ENCODE results near the gene B3GAT2. TPM values are rescaled to one million over a fixed set of nuclear protein-coding genes. Genes with fewer than 3 reads are reported as not detected.

Gene B3GAT2
- total RNA-seq, 1 experiment from 2014 or later, result 0.05 TPM

DNA sequence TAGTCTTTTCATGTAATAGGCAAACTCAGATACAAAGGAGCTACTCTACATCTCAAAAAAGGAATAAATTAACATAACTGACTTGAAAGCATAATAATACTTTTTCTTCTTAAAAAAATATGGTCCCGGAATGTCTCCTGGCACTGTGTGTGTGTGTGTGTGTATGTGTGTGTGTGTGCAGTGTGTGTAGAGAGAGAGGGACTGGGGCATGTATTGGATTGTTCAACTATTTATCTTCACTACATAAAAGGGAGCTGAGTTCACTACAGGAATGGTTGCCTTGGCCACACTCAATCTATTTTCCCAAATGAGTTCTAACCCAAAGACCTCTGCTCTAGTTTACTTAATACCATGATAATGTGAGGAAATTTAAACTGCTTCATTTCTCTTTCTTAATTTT is 51.1 kb downstream of the B3GAT2 start:
- Histone ChIP-seq H3K27ac (ENCODE audit: low read length) (no peak overlapping the region), H3K36me3 (ENCODE audit: control insufficient read depth, insufficient read depth, low read length) (no peaks in the 10 kb centered on the region), H3K4me3 (ENCODE audit: low read depth in 2 of 2, low read length in 2 of 2) (no peak overlapping the region), H3K4me1 (ENCODE audit: control insufficient read depth, insufficient read depth, low read length) (no peaks in the 10 kb centered on the region), H3K27me3 (ENCODE audit: control insufficient read depth, insufficient read depth, low read length) (peaks cover 3% of the 10 kb centered on the region; the same call in 1 of the 2 replicates), H3K9me3 (ENCODE audit: control insufficient read depth, insufficient read depth, low read depth, low read length) (no peaks in the 10 kb centered on the region)
- ChIA-PET CTCF (interaction anchor here (0.6 kb wide), 1 partner anchor 669 kb away, joined by 3 read pairs; no protein-coding TSS in a partner anchor), POLR2A (no interaction called here)
- in situ Hi-C loops (cut with HindIII; ENCODE audit: low pct_unique_long_range_greater_than_20kb, low sequenced_read_pairs), result no loop called here
- no TSS peak for BruUV-seq (replicated peaks)
- intact Hi-C loops (cut with micrococcal nuclease; ENCODE audit: unreplicated experiment), result no loop called here
- TF ChIP-seq, protein P1, sequence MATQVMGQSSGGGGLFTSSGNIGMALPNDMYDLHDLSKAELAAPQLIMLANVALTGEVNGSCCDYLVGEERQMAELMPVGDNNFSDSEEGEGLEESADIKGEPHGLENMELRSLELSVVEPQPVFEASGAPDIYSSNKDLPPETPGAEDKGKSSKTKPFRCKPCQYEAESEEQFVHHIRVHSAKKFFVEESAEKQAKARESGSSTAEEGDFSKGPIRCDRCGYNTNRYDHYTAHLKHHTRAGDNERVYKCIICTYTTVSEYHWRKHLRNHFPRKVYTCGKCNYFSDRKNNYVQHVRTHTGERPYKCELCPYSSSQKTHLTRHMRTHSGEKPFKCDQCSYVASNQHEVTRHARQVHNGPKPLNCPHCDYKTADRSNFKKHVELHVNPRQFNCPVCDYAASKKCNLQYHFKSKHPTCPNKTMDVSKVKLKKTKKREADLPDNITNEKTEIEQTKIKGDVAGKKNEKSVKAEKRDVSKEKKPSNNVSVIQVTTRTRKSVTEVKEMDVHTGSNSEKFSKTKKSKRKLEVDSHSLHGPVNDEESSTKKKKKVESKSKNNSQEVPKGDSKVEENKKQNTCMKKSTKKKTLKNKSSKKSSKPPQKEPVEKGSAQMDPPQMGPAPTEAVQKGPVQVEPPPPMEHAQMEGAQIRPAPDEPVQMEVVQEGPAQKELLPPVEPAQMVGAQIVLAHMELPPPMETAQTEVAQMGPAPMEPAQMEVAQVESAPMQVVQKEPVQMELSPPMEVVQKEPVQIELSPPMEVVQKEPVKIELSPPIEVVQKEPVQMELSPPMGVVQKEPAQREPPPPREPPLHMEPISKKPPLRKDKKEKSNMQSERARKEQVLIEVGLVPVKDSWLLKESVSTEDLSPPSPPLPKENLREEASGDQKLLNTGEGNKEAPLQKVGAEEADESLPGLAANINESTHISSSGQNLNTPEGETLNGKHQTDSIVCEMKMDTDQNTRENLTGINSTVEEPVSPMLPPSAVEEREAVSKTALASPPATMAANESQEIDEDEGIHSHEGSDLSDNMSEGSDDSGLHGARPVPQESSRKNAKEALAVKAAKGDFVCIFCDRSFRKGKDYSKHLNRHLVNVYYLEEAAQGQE (IDR thresholded peaks at IDR 0.05; ENCODE audit: insufficient read depth in 1 of 2, low read depth in 2 of 2, low read length in 1 of 2), result no peak
- no peak for TF ChIP-seq TCF7L2 (IDR thresholded peaks at IDR 0.05; ENCODE audit: low read depth, low read length)
- no peak for TF ChIP-seq SIN3A (IDR thresholded peaks at IDR 0.05; ENCODE audit: borderline replicate concordance, insufficient read depth, low read depth, low read length)
- TF ChIP-seq, protein P2, sequence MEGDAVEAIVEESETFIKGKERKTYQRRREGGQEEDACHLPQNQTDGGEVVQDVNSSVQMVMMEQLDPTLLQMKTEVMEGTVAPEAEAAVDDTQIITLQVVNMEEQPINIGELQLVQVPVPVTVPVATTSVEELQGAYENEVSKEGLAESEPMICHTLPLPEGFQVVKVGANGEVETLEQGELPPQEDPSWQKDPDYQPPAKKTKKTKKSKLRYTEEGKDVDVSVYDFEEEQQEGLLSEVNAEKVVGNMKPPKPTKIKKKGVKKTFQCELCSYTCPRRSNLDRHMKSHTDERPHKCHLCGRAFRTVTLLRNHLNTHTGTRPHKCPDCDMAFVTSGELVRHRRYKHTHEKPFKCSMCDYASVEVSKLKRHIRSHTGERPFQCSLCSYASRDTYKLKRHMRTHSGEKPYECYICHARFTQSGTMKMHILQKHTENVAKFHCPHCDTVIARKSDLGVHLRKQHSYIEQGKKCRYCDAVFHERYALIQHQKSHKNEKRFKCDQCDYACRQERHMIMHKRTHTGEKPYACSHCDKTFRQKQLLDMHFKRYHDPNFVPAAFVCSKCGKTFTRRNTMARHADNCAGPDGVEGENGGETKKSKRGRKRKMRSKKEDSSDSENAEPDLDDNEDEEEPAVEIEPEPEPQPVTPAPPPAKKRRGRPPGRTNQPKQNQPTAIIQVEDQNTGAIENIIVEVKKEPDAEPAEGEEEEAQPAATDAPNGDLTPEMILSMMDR (IDR thresholded peaks at IDR 0.05), result no peak
- no peak for TF ChIP-seq POLR2AphosphoS5 (IDR thresholded peaks at IDR 0.05; ENCODE audit: low read depth, low read length)
- no peak for ATAC-seq
- no peak for DNase-seq (ENCODE audit: low read depth, low spot score)

DNA sequence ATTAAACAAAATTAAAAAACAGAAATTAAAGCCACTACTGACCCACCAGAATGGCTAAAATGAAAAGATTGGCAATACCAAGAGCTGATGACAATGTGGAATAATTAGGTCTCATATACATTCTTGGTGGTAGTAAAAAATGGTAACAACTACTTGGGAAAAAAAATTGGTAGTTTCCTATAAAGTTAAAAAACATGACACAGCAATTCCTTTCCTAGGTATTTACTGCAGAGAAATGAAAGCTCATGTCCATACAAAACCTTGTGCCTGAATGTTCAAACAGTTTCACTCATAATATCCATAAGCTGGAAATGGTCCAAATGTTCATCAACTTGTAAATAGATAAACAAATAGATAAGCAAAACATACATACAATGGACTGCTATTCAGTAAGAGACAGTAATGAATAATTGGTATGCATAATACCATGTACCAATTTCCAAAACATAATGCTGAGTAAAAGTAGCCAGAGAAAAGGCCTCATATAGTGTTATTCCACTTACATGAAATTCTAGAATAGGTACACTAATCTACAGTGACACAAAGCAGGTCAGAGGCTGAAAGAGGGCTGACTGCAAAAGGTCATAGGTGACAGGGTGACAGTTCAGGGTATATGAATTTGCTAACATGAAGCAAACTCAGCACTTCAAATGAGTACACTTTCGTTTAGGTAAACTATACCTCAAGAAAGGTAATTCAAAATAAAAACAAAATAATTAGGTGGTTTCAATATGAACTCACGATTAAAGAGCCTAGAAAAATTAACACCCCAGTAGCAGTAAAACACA is 53.0 kb downstream of the B3GAT2 start:
- CTCF ChIA-PET, result no interaction called here
- intact Hi-C loops (cut with micrococcal nuclease; ENCODE audit: unreplicated experiment), result no loop called here
- ATAC-seq, result no peak

More for the DNA sequence above, 53.0 kb downstream of the B3GAT2 start:
- POLR2A ChIA-PET, result no interaction called here
- DNase-seq (ENCODE audit: low read depth, low spot score), result no peak
- no peak overlapping the region for H3K4me3 ChIP-seq (ENCODE audit: low read depth in 2 of 2, low read length in 2 of 2)
- H3K4me1 ChIP-seq (ENCODE audit: control insufficient read depth, insufficient read depth, low read length), result no peaks in the 10 kb centered on the region
- H3K27me3 ChIP-seq (ENCODE audit: control insufficient read depth, insufficient read depth, low read length), result no peaks in the 10 kb centered on the region; the same call in 1 of the 2 replicates
- no peaks in the 10 kb centered on the region for H3K36me3 ChIP-seq (ENCODE audit: control insufficient read depth, insufficient read depth, low read length)
- BruUV-seq (replicated peaks), result no TSS peak
- TF ChIP-seq, protein P1 (IDR thresholded peaks at IDR 0.05; ENCODE audit: insufficient read depth in 1 of 2, low read depth in 2 of 2, low read length in 1 of 2), result no peak
- no peak for TF ChIP-seq POLR2AphosphoS5 (IDR thresholded peaks at IDR 0.05; ENCODE audit: low read depth, low read length)
- TF ChIP-seq, protein P2 (IDR thresholded peaks at IDR 0.05), result no peak
- TF ChIP-seq TCF7L2 (IDR thresholded peaks at IDR 0.05; ENCODE audit: low read depth, low read length), result no peak
- TF ChIP-seq SIN3A (IDR thresholded peaks at IDR 0.05; ENCODE audit: borderline replicate concordance, insufficient read depth, low read depth, low read length), result no peak
- in situ Hi-C loops (cut with HindIII; ENCODE audit: low pct_unique_long_range_greater_than_20kb, low sequenced_read_pairs), result no loop called here
- no peaks in the 10 kb centered on the region for H3K9me3 ChIP-seq (ENCODE audit: control insufficient read depth, insufficient read depth, low read depth, low read length)
- H3K27ac ChIP-seq (ENCODE audit: low read length), result no peak overlapping the region
